Measurements from ENCODE around the gene PANK4. TPM values are rescaled to one million over a fixed set of nuclear protein-coding genes. Genes with fewer than 3 reads are reported as not detected.

Gene PANK4
- 31.5 and 43.4 TPM in 2 replicates for total RNA-seq

GRCh38 chr1:2525920-2526823 lies at the start of gene PANK4:
Gene PANK4, minus strand, starts transcription at chr1:2526596. Its CDS starts 9 bp downstream, at chr1:2526587.

DNA sequence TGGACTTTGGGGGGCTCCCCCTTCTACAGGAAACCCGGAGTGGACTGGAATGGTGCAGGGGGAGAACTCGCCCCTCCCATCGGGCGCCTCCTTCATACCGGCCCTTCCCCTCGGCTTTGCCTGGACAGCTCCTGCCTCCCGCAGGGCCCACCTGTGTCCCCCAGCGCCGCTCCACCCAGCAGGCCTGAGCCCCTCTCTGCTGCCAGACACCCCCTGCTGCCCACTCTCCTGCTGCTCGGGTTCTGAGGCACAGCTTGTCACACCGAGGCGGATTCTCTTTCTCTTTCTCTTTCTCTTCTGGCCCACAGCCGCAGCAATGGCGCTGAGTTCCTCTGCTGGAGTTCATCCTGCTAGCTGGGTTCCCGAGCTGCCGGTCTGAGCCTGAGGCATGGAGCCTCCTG lies 29.9 kb upstream of the PANK4 start, which contains the start of gene TNFRSF14:
Gene TNFRSF14 (plus strand): TSS at position 95 of the 401 bp plus-strand sequence. CDS start 294 bp downstream, at position 389.

DNA sequence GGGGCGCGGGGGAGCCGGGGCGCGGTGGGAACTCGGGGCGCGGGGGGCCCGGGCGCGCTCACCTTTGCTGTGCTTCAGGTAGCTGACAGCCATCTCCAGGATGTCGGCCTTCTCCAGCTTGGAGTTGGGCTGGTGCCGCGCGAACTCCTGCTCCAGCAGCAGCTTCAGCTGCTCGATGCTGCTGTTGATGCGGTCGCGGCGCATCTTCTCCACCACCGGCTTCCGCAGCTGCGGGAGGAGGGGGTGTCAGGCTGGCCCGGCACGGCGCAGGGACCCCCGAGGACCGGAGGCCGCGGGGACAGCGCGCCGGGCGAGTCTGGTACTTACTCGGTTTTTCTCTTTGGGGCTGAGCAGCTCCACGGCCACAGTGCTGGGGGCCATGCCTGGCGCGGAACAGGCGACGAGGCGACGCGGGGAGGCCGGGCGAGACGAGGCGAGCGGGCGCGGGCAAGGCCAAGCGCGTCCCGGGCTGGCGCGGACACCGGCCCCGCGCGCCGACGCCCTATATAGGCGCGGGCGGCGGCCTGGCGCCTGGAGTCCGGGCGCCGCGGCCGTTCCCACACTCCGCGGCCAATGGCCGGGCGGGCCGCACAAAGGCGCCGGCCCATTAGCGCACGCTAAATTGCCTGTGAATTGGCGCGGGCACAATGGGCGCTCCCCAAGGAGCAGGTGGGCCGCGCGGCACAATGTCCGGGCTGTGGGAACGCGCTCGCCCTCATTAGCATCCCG lies 3.6 kb upstream of the PANK4 start, which contains the start of gene HES5:
Gene HES5 (minus strand): TSS at position 480 of the 729 bp plus-strand sequence. CDS start 99 bp downstream, at position 381.

DNA sequence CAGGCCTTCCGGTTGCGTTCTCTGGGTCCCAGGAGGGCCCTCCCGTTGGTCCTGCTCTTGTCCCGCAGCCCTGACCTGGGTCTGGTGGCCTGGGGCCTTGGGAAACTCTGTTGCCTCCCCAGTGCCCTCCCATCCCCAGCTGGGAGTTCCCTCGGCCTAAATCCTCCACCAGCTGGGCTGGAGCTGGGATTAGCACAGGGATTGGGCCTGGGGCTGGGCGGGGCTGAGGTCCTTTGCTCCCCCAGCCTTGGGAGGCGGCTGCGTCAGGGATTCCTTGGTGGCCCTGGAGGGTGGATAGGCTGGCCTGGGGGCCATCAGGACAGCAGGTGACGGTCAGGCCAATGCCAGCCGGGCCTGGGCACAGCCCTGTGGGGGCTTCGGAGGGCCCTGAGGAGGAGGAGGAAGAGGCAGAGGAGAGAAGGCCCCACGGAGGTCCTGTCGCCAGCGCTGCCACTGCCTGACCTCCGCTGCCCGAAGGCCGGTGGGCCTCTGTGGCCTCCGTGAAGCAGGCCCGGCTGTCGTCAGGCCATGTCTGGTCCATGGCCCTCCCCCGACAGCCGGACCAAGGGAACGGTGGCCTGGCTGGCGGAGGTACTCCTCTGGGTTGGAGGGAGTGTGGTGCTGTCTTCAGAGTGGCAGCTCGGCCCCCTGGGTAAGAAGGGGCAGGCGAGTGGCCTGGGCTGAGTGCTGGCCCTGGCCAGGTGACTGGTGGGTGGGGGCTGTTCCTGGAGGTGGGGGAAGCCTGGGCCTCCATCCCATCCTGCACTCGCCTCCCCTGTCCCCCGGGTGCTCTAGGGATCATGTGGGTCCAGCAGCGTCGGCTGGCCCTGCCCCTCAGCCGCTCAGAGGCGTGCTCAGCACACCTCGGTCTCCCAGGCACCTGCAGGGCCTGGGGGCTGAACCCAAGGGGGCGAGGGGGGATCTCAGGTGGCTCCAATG lies 50.1 kb downstream of the PANK4 start, which contains the start of gene PLCH2:
Gene PLCH2 (plus strand): TSS at position 229 of the 939 bp plus-strand sequence. CDS start 300 bp downstream, at position 529.

Other genes with a start within 250 kb of the PANK4 start
- gene MORN1, start 135.0 kb downstream of the PANK4 start, total RNA-seq: 3.5 and 5.9 TPM in 2 replicates
- 87.1 and 146 TPM in 2 replicates for gene RER1, start 134.8 kb downstream of the PANK4 start, total RNA-seq
- 34.0 and 37.0 TPM in 2 replicates for gene PEX10, start 114.0 kb downstream of the PANK4 start, total RNA-seq
- gene PLCH2, start 50.3 kb downstream of the PANK4 start, total RNA-seq: 79.0 and 100 TPM in 2 replicates
- 17.2 and 17.8 TPM in 2 replicates for gene HES5, start 3.7 kb upstream of the PANK4 start, total RNA-seq
- 3.3 and 5.1 TPM in 2 replicates for gene TNFRSF14, start 29.8 kb upstream of the PANK4 start, total RNA-seq
- gene PRXL2B, start 60.2 kb upstream of the PANK4 start, total RNA-seq: 18.0 and 30.4 TPM in 2 replicates
- not detected in 2 replicates for gene MMEL1, start 106.4 kb upstream of the PANK4 start, total RNA-seq